ENCODE measurements around the gene SLC41A1. TPM values are rescaled to one million over a fixed set of nuclear protein-coding genes. Genes with fewer than 3 reads are reported as not detected.
A peak's percentile ranks its signal among the peaks of the same experiment; 100 is the strongest.

SLC41A1 gene
- total RNA-seq (2021; ENCODE audit: unreplicated experiment) (33.3 TPM), Bru-seq, nascent RNA (percentile 64 among the genes with signal in this experiment), BruChase-seq, experiment 1, labeled RNA remaining after a 2-hour chase (percentile 82 among the genes with signal in this experiment), BruChase-seq, experiment 2, labeled RNA remaining after a 6-hour chase (percentile 91 among the genes with signal in this experiment)
- 21.7 TPM for polyA plus RNA-seq (2012; ENCODE audit: insufficient read length)
- long read RNA-seq, full-length matches to known transcripts: 3 of 25 reads
- long read RNA-seq, partial matches to known transcripts: 3 of 25 reads
- long read RNA-seq, other reads (novel, unspliced or antisense): 19 of 25 reads

- ChIA-PET CTCF (interaction anchor here (0.6 to 0.7 kb wide), 2 partner anchors 12 to 52 kb away, joined by 3 read pairs; no protein-coding TSS in a partner anchor), POLR2A (interaction anchor here (0.7 to 1.2 kb wide), 2 partner anchors 62 to 152 kb away, joined by 3 to 8 read pairs; no protein-coding TSS in a partner anchor)
- TSS peak; percentile 55 for BruUV-seq (replicated peaks)
- peak within 1 kb of the TSS; percentile 84 to 86 for H3K4me3 ChIP-seq (ENCODE audit: low read depth in 2 of 2, low read length in 2 of 2)
- H3K27ac ChIP-seq (ENCODE audit: low read length): peak within 1 kb of the TSS; percentile 87
- H3K4me1 ChIP-seq (ENCODE audit: control insufficient read depth, insufficient read depth, low read length): peaks cover 15% of the 10 kb centered on the region
- in situ Hi-C loops (cut with HindIII; ENCODE audit: low pct_unique_long_range_greater_than_20kb, low sequenced_read_pairs): no loop called here
- peak; percentile 98 for ATAC-seq
- intact Hi-C loops (cut with micrococcal nuclease; ENCODE audit: unreplicated experiment): no loop called here
- no peaks in the 10 kb centered on the region for H3K27me3 ChIP-seq (ENCODE audit: control insufficient read depth, insufficient read depth, low read length)
- TF ChIP-seq SIN3A (IDR thresholded peaks at IDR 0.05; ENCODE audit: borderline replicate concordance, insufficient read depth, low read depth, low read length) (peak; percentile 68; the same call in 1 of the 2 replicates), CTCF (IDR thresholded peaks at IDR 0.05) (no peak), POLR2AphosphoS5 (IDR thresholded peaks at IDR 0.05; ENCODE audit: low read depth, low read length) (peak; percentile 62)
- DNase-seq (ENCODE audit: low read depth, low spot score): peak; percentile 43
- H3K36me3 ChIP-seq (ENCODE audit: control insufficient read depth, insufficient read depth, low read length): no peaks in the 10 kb centered on the region; the same call in 1 of the 2 replicates
- H3K9me3 ChIP-seq (ENCODE audit: control insufficient read depth, insufficient read depth, low read depth, low read length): no peaks in the 10 kb centered on the region
These were observed at the start of gene SLC41A1 for GRCh38 chr1:205812878-205813754. SLC41A1 (minus strand) TSS chr1:205813198; CDS start chr1:205810441, 2,757 bp downstream.

DNA sequence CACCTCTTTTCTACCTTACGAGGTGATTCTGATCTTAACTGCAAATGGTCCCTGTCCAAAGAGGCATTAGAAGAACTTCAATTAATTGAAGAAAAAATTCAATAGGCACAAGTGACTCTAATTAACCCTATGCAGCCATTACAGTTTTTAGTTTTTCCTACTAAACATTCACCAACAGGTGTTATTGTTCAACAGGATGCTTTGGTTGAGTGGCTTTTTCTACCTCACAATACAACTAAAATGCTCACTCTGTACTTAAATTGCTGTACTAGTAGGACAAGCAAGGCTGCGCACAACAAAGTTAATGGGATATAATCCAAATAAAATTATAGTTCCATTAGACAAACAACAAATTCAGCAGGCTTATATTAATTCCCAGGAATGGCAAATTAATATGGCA, 48.5 kb upstream of the SLC41A1 start:
- H3K27me3 ChIP-seq (ENCODE audit: control insufficient read depth, insufficient read depth, low read length): no peaks in the 10 kb centered on the region
- POLR2A ChIA-PET: no interaction called here
- no peak overlapping the region for H3K27ac ChIP-seq (ENCODE audit: low read length)
- TF ChIP-seq SIN3A (IDR thresholded peaks at IDR 0.05; ENCODE audit: borderline replicate concordance, insufficient read depth, low read depth, low read length) (no peak), TCF7L2 (IDR thresholded peaks at IDR 0.05; ENCODE audit: low read depth, low read length) (no peak), CTCF (IDR thresholded peaks at IDR 0.05) (no peak), REST (IDR thresholded peaks at IDR 0.05; ENCODE audit: insufficient read depth in 1 of 2, low read depth in 2 of 2, low read length in 1 of 2) (no peak), POLR2AphosphoS5 (IDR thresholded peaks at IDR 0.05; ENCODE audit: low read depth, low read length) (no peak)
- DNase-seq (ENCODE audit: low read depth, low spot score) (no peak), ATAC-seq (no peak)
- no peaks in the 10 kb centered on the region for H3K4me1 ChIP-seq (ENCODE audit: control insufficient read depth, insufficient read depth, low read length)
- no TSS peak for BruUV-seq (replicated peaks)
- no peak overlapping the region for H3K4me3 ChIP-seq (ENCODE audit: low read depth in 2 of 2, low read length in 2 of 2)
- H3K36me3 ChIP-seq (ENCODE audit: control insufficient read depth, insufficient read depth, low read length): no peaks in the 10 kb centered on the region
- intact Hi-C loops (cut with micrococcal nuclease; ENCODE audit: unreplicated experiment): no loop called here
- in situ Hi-C loops (cut with HindIII; ENCODE audit: low pct_unique_long_range_greater_than_20kb, low sequenced_read_pairs): no loop called here
- no peaks in the 10 kb centered on the region for H3K9me3 ChIP-seq (ENCODE audit: control insufficient read depth, insufficient read depth, low read depth, low read length)
- CTCF ChIA-PET: no interaction called here

Measured in Panc1 (cell line).